Upper lobe of right lung (tissue), 1 donor: Measurements from ENCODE around the gene CRIP2. TPM values are rescaled to one million over a fixed set of nuclear protein-coding genes. Genes with fewer than 3 reads are reported as not detected.

Experiments used
- ATAC-seq: fragments of 200-7000 bp; cut with Tn5 transposase; one replicate; pipeline ENCODE4 v1.9.1; 2020; ENCODE audit warnings: mild to moderate bottlenecking, moderate library complexity
- DNase-seq: peaks from one replicate; pipeline ENCODE4 v3.0.0-alpha.2; 2020
- H3K27ac ChIP-seq: fragments of 200-600 bp; one replicate; pipeline ENCODE4 v1.8.0; 2022
- H3K27me3 ChIP-seq: fragments of 200-600 bp; one replicate; pipeline ENCODE4 v1.8.0; 2022; ENCODE audit warnings: mild to moderate bottlenecking
- H3K36me3 ChIP-seq: fragments of 200-600 bp; one replicate; pipeline ENCODE4 v1.8.0; 2022
- H3K4me1 ChIP-seq: fragments of 200-600 bp; one replicate; pipeline ENCODE4 v1.8.0; 2022
- H3K4me3 ChIP-seq: fragments of 200-600 bp; one replicate; pipeline ENCODE4 v1.8.0; 2022; ENCODE audit warnings: mild to moderate bottlenecking
- H3K9me3 ChIP-seq: fragments of 200-600 bp; one replicate; pipeline ENCODE4 v1.8.0; 2022
- CTCF ChIP-seq: fragments of 200-600 bp; IDR thresholded peaks from one replicate; pipeline ENCODE4 v1.8.0; 2022; ENCODE audit warnings: antibody characterized with exemption
- intact Hi-C: fragments of 100-400 bp; cut with DNase I; formaldehyde crosslinking; loops from one replicate; pipeline ENCODE4 v1.11.0; 2022
- total RNA-seq: library from RNA; stranded (reverse); fragmentation: NEBNext Ultra II Directional; extraction: Animal tissue kit (Norgen Biotek cat#: 25700); gene quantifications from one replicate; pipeline ENCODE4 v1.2.1, GENCODE V29; 2021
- donor health status: DM: no; HTN: yes; CAD: no; lungs with severe emphysema.

The CRIP2 gene
- total RNA-seq, 1 donor from 2014 or later: 191 TPM

- Histone ChIP-seq H3K4me1 (no peaks in the 10 kb centered on the region), H3K27ac (no peak overlapping the region), H3K36me3 (no peaks in the 10 kb centered on the region), H3K27me3 (peaks cover 35% of the 10 kb centered on the region), H3K4me3 (no peak overlapping the region), H3K9me3 (no peaks in the 10 kb centered on the region)
- ATAC-seq (no peak), DNase-seq (peak; percentile 46)
- intact Hi-C loops: no loop called here
- no peak for TF ChIP-seq CTCF
These were observed 33.4 kb downstream of the CRIP2 start for GRCh38 chr14:105508069-105508468.

GRCh38 chr14:105508601-105509000 lies 34.0 kb downstream of the CRIP2 start:
- H3K36me3 ChIP-seq: no peaks in the 10 kb centered on the region
- H3K4me1 ChIP-seq: no peaks in the 10 kb centered on the region
- no peak for TF ChIP-seq CTCF
- no peak overlapping the region for H3K4me3 ChIP-seq
- ATAC-seq (no peak), DNase-seq (peak; percentile 36)
- H3K27me3 ChIP-seq: peaks cover 35% of the 10 kb centered on the region
- H3K27ac ChIP-seq: no peak overlapping the region
- no peaks in the 10 kb centered on the region for H3K9me3 ChIP-seq
- intact Hi-C loops: no loop called here

GRCh38 chr14:105517096-105517495 lies 42.5 kb downstream of the CRIP2 start:
- Histone ChIP-seq H3K4me3 (no peak overlapping the region), H3K9me3 (no peaks in the 10 kb centered on the region), H3K27ac (no peak overlapping the region), H3K4me1 (no peaks in the 10 kb centered on the region), H3K27me3 (peaks cover 9% of the 10 kb centered on the region), H3K36me3 (no peaks in the 10 kb centered on the region)
- ATAC-seq: no peak
- peak; percentile 5 for DNase-seq
- no peak for TF ChIP-seq CTCF
- intact Hi-C loops: no loop called here

- Histone ChIP-seq H3K36me3 (no peaks in the 10 kb centered on the region), H3K27me3 (peaks cover 4% of the 10 kb centered on the region), H3K4me1 (no peaks in the 10 kb centered on the region), H3K4me3 (no peak overlapping the region), H3K9me3 (no peaks in the 10 kb centered on the region), H3K27ac (no peak overlapping the region)
- DNase-seq (no peak), ATAC-seq (no peak)
- intact Hi-C loops: no loop called here
- TF ChIP-seq CTCF: no peak
These were observed 45.5 kb downstream of the CRIP2 start for GRCh38 chr14:105519946-105520698.

- peaks cover 28% of the 10 kb centered on the region for H3K4me1 ChIP-seq
- no peaks in the 10 kb centered on the region for H3K36me3 ChIP-seq
- H3K27me3 ChIP-seq: peaks cover 12% of the 10 kb centered on the region
- H3K27ac ChIP-seq: no peak overlapping the region
- no peak for TF ChIP-seq CTCF
- H3K9me3 ChIP-seq: no peaks in the 10 kb centered on the region
- intact Hi-C loops: no loop called here
- DNase-seq (peak; percentile 40), ATAC-seq (no peak)
- H3K4me3 ChIP-seq: no peak overlapping the region
These were observed 50.7 kb downstream of the CRIP2 start for GRCh38 chr14:105525326-105525725.
